ENCODE data around the gene CEACAM4. TPM values are rescaled to one million over a fixed set of nuclear protein-coding genes. Genes with fewer than 3 reads are reported as not detected.
A peak's percentile ranks its signal among the peaks of the same experiment; 100 is the strongest.

CEACAM4 gene
- total and polyA plus RNA-seq, 4 donors: 0.51 to 1.8 (median 0.84) TPM; not detected in 1

- H3K27me3 ChIP-seq (ENCODE audit: control insufficient read depth in 1 of 2, insufficient read depth in 2 of 2, low read length in 1 of 2): peaks cover 0 to 2% of the 10 kb centered on the region in 2 donors
- DNase-seq: peak in 1 of 2 donors; percentile 60
- ATAC-seq (ENCODE audit: low FRiP score): peak; percentile 62
- H3K4me3 ChIP-seq (ENCODE audit: low read length in 2 of 2): no peak overlapping the region
- WGBS, 2 donors: 26 to 27% methylated on average over 4 of the region's 4 CpGs
- intact Hi-C loops (cut with DNase I): no loop called here
- no peaks in the 10 kb centered on the region for H3K9me3 ChIP-seq (ENCODE audit: control insufficient read depth, low read length)
- no peaks in the 10 kb centered on the region for H3K4me1 ChIP-seq (ENCODE audit: control insufficient read depth in 1 of 2, insufficient read depth in 2 of 2, low read length in 2 of 2)
- no peaks in the 10 kb centered on the region for H3K36me3 ChIP-seq (ENCODE audit: control insufficient read depth in 1 of 2, insufficient read depth in 2 of 2, low read length in 1 of 2)
- no peak overlapping the region for H3K27ac ChIP-seq (ENCODE audit: low read depth in 1 of 2, low read length in 2 of 2)
Observed at GRCh38 chr19:41595258-41595889, 31.5 kb downstream of the CEACAM4 start.

- no peaks in the 10 kb centered on the region for H3K36me3 ChIP-seq (ENCODE audit: control insufficient read depth in 1 of 2, insufficient read depth in 2 of 2, low read length in 1 of 2)
- peaks cover 0 to 2% of the 10 kb centered on the region in 2 donors for H3K27me3 ChIP-seq (ENCODE audit: control insufficient read depth in 1 of 2, insufficient read depth in 2 of 2, low read length in 1 of 2)
- intact Hi-C loops (cut with DNase I): no loop called here
- no peak for ATAC-seq (ENCODE audit: low FRiP score)
- H3K4me3 ChIP-seq (ENCODE audit: low read length in 2 of 2): no peak overlapping the region
- 47 to 49% methylated on average over 3 to 5 of the region's 5 CpGs for WGBS, 2 donors
- DNase-seq: no peak
- H3K4me1 ChIP-seq (ENCODE audit: control insufficient read depth in 1 of 2, insufficient read depth in 2 of 2, low read length in 2 of 2): no peaks in the 10 kb centered on the region
- H3K27ac ChIP-seq (ENCODE audit: low read depth in 1 of 2, low read length in 2 of 2): no peak overlapping the region
- no peaks in the 10 kb centered on the region for H3K9me3 ChIP-seq (ENCODE audit: control insufficient read depth, low read length)
Observed at GRCh38 chr19:41591951-41592562, 34.8 kb downstream of the CEACAM4 start.

GRCh38 chr19:41590936-41591335 is 35.9 kb downstream of the CEACAM4 start:
- no peaks in the 10 kb centered on the region for H3K36me3 ChIP-seq (ENCODE audit: control insufficient read depth in 1 of 2, insufficient read depth in 2 of 2, low read length in 1 of 2)
- H3K27me3 ChIP-seq (ENCODE audit: control insufficient read depth in 1 of 2, insufficient read depth in 2 of 2, low read length in 1 of 2): no peaks in the 10 kb centered on the region
- no peak for ATAC-seq (ENCODE audit: low FRiP score)
- H3K4me1 ChIP-seq (ENCODE audit: control insufficient read depth in 1 of 2, insufficient read depth in 2 of 2, low read length in 2 of 2): no peaks in the 10 kb centered on the region
- no peak overlapping the region for H3K27ac ChIP-seq (ENCODE audit: low read depth in 1 of 2, low read length in 2 of 2)
- intact Hi-C loops (cut with DNase I): no loop called here
- no peak overlapping the region for H3K4me3 ChIP-seq (ENCODE audit: low read length in 2 of 2)
- no peaks in the 10 kb centered on the region for H3K9me3 ChIP-seq (ENCODE audit: control insufficient read depth, low read length)
- no peak for DNase-seq

GRCh38 chr19:41589371-41589770 is 37.5 kb downstream of the CEACAM4 start:
- H3K4me1 ChIP-seq (ENCODE audit: control insufficient read depth in 1 of 2, insufficient read depth in 2 of 2, low read length in 2 of 2): no peaks in the 10 kb centered on the region
- no peak overlapping the region for H3K4me3 ChIP-seq (ENCODE audit: low read length in 2 of 2)
- no peaks in the 10 kb centered on the region for H3K36me3 ChIP-seq (ENCODE audit: control insufficient read depth in 1 of 2, insufficient read depth in 2 of 2, low read length in 1 of 2)
- ATAC-seq (ENCODE audit: low FRiP score) (no peak), DNase-seq (no peak)
- intact Hi-C loops (cut with DNase I): no loop called here
- H3K27me3 ChIP-seq (ENCODE audit: control insufficient read depth in 1 of 2, insufficient read depth in 2 of 2, low read length in 1 of 2): no peaks in the 10 kb centered on the region
- no peak overlapping the region for H3K27ac ChIP-seq (ENCODE audit: low read depth in 1 of 2, low read length in 2 of 2)
- H3K9me3 ChIP-seq (ENCODE audit: control insufficient read depth, low read length): no peaks in the 10 kb centered on the region
- 46 to 51% methylated on average over 2 of the region's 2 CpGs for WGBS, 2 donors

- Histone ChIP-seq H3K27me3 (ENCODE audit: control insufficient read depth in 1 of 2, insufficient read depth in 2 of 2, low read length in 1 of 2) (no peaks in the 10 kb centered on the region), H3K9me3 (ENCODE audit: control insufficient read depth, low read length) (no peaks in the 10 kb centered on the region), H3K36me3 (ENCODE audit: control insufficient read depth in 1 of 2, insufficient read depth in 2 of 2, low read length in 1 of 2) (no peaks in the 10 kb centered on the region), H3K27ac (ENCODE audit: low read depth in 1 of 2, low read length in 2 of 2) (no peak overlapping the region), H3K4me1 (ENCODE audit: control insufficient read depth in 1 of 2, insufficient read depth in 2 of 2, low read length in 2 of 2) (no peaks in the 10 kb centered on the region), H3K4me3 (ENCODE audit: low read length in 2 of 2) (no peak overlapping the region)
- intact Hi-C loops (cut with DNase I): no loop called here
- 25 to 26% methylated on average over 6 of the region's 6 CpGs for WGBS, 2 donors
- ATAC-seq (ENCODE audit: low FRiP score): no peak
- DNase-seq: no peak
Observed at GRCh38 chr19:41588497-41589209, 38.2 kb downstream of the CEACAM4 start.

- no peaks in the 10 kb centered on the region for H3K27me3 ChIP-seq (ENCODE audit: control insufficient read depth in 1 of 2, insufficient read depth in 2 of 2, low read length in 1 of 2)
- ATAC-seq (ENCODE audit: low FRiP score) (no peak), DNase-seq (no peak)
- H3K9me3 ChIP-seq (ENCODE audit: control insufficient read depth, low read length): no peaks in the 10 kb centered on the region
- WGBS, 2 donors: 58 to 66% methylated on average over 4 of the region's 4 CpGs
- no peak overlapping the region for H3K27ac ChIP-seq (ENCODE audit: low read depth in 1 of 2, low read length in 2 of 2)
- H3K4me1 ChIP-seq (ENCODE audit: control insufficient read depth in 1 of 2, insufficient read depth in 2 of 2, low read length in 2 of 2): no peaks in the 10 kb centered on the region
- intact Hi-C loops (cut with DNase I): no loop called here
- no peak overlapping the region for H3K4me3 ChIP-seq (ENCODE audit: low read length in 2 of 2)
- H3K36me3 ChIP-seq (ENCODE audit: control insufficient read depth in 1 of 2, insufficient read depth in 2 of 2, low read length in 1 of 2): no peaks in the 10 kb centered on the region
Observed at GRCh38 chr19:41587838-41588210, 39.0 kb downstream of the CEACAM4 start.

- no peaks in the 10 kb centered on the region for H3K36me3 ChIP-seq (ENCODE audit: control insufficient read depth in 1 of 2, insufficient read depth in 2 of 2, low read length in 1 of 2)
- DNase-seq: no peak
- no peaks in the 10 kb centered on the region for H3K4me1 ChIP-seq (ENCODE audit: control insufficient read depth in 1 of 2, insufficient read depth in 2 of 2, low read length in 2 of 2)
- ATAC-seq (ENCODE audit: low FRiP score): no peak
- no peak overlapping the region for H3K27ac ChIP-seq (ENCODE audit: low read depth in 1 of 2, low read length in 2 of 2)
- peaks cover under 1% of the 10 kb centered on the region for H3K9me3 ChIP-seq (ENCODE audit: control insufficient read depth, low read length)
- intact Hi-C loops (cut with DNase I): no loop called here
- no peak overlapping the region for H3K4me3 ChIP-seq (ENCODE audit: low read length in 2 of 2)
- WGBS, 2 donors: 59 to 63% methylated on average over 9 of the region's 9 CpGs
- no peaks in the 10 kb centered on the region for H3K27me3 ChIP-seq (ENCODE audit: control insufficient read depth in 1 of 2, insufficient read depth in 2 of 2, low read length in 1 of 2)
Observed at GRCh38 chr19:41587101-41587837, 39.6 kb downstream of the CEACAM4 start.

- Histone ChIP-seq H3K27ac (ENCODE audit: low read depth in 1 of 2, low read length in 2 of 2) (no peak overlapping the region), H3K4me1 (ENCODE audit: control insufficient read depth in 1 of 2, insufficient read depth in 2 of 2, low read length in 2 of 2) (no peaks in the 10 kb centered on the region), H3K36me3 (ENCODE audit: control insufficient read depth in 1 of 2, insufficient read depth in 2 of 2, low read length in 1 of 2) (no peaks in the 10 kb centered on the region), H3K4me3 (ENCODE audit: low read length in 2 of 2) (no peak overlapping the region), H3K9me3 (ENCODE audit: control insufficient read depth, low read length) (peaks cover 3% of the 10 kb centered on the region), H3K27me3 (ENCODE audit: control insufficient read depth in 1 of 2, insufficient read depth in 2 of 2, low read length in 1 of 2) (no peaks in the 10 kb centered on the region)
- intact Hi-C loops (cut with DNase I): no loop called here
- ATAC-seq (ENCODE audit: low FRiP score) (no peak), DNase-seq (no peak)
Observed at GRCh38 chr19:41586064-41586463, 40.8 kb downstream of the CEACAM4 start.
